ENCODE data around the gene CENPX.
A peak's percentile ranks its signal among the peaks of the same experiment; 100 is the strongest.

The CENPX gene

DNA sequence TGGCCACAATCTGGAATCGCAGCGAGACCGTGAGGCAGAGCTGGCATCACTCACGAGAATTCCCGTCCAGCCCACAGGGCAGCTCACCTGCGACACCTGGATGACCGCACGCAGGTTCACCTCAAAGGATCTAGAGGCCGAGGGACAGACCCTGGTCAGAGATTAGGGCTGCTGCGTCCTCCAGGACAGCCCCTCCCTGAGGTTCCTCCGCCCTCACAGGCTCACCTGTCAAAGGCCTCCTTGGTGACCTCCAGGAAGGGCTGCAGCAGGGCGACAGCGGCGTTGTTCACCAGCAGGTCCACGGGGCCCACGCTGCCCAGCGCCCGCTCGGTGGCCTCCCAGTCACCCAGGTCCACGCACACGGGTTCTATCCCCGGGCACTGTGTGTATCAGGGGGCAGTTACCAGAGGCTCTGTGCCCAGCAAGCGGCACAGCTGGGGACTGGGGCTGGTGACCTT is 14.0 kb upstream of the CENPX start:
- H3K27ac ChIP-seq = peak overlapping the region; percentile 97
- no peak for TF ChIP-seq ZFX (IDR thresholded peaks at IDR 0.05; ENCODE audit: borderline replicate concordance)
- TF ChIP-seq, protein P1, sequence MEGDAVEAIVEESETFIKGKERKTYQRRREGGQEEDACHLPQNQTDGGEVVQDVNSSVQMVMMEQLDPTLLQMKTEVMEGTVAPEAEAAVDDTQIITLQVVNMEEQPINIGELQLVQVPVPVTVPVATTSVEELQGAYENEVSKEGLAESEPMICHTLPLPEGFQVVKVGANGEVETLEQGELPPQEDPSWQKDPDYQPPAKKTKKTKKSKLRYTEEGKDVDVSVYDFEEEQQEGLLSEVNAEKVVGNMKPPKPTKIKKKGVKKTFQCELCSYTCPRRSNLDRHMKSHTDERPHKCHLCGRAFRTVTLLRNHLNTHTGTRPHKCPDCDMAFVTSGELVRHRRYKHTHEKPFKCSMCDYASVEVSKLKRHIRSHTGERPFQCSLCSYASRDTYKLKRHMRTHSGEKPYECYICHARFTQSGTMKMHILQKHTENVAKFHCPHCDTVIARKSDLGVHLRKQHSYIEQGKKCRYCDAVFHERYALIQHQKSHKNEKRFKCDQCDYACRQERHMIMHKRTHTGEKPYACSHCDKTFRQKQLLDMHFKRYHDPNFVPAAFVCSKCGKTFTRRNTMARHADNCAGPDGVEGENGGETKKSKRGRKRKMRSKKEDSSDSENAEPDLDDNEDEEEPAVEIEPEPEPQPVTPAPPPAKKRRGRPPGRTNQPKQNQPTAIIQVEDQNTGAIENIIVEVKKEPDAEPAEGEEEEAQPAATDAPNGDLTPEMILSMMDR (IDR thresholded peaks at IDR 0.05) = no peak

DNA sequence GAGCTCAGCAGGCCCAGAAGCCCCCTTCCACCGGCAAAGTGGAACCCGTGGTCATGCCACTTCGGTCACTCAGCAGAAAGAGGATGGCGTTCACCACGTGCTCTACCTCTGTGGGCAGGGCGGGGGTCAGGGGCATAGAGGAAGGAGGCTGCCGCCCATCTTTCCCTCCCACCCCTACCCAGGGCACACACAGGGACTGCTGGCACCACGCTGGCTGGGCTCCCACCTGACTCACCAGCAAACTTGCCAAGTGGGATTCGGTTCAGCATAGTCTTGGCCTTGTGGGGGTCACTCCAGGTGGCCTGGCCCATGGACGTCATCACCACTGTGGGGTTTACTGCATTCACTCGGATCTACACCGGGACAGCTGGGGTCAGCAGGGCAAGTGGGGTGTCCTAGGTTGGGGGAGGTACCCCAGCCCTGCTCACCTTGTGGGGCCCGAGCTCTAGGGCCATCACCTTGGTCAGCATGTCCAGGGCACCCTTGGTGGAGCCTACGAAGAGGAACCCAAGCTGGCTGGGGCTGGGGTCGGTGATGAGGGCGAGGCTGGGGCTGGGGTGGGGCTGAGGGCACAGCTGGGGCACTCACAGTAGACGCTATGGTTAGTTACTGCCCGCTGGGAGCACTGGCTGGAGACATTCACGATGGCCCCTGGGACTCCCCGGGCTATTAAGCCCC is 13.4 kb upstream of the CENPX start:
- H3K27ac ChIP-seq = peak overlapping the region; percentile 97
- TF ChIP-seq, protein P1 (IDR thresholded peaks at IDR 0.05) = no peak
- TF ChIP-seq ZFX (IDR thresholded peaks at IDR 0.05; ENCODE audit: borderline replicate concordance) = no peak

DNA sequence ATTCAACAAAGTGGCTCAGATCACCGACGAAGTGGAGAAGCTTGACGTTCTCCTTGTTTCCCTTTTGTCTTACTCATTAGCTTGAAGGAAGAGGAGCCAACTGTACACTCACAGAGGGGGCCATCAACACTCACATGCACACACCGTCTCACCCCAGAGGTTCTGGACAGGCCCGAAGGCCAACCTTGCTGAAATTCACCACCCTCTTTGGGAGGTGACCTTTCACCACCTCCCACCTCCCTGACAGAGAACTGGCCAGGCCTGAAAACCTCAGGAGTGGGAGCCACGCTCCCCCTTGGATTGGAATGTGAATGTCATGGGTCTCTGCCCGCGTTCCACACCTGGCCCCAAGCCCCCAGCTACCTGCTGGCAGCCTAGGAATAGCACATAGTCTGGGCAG is 12.8 kb upstream of the CENPX start:
- TF ChIP-seq, protein P1 (IDR thresholded peaks at IDR 0.05) = no peak
- TF ChIP-seq ZFX (IDR thresholded peaks at IDR 0.05; ENCODE audit: borderline replicate concordance) = no peak
- peak overlapping the region; percentile 97 for H3K27ac ChIP-seq

DNA sequence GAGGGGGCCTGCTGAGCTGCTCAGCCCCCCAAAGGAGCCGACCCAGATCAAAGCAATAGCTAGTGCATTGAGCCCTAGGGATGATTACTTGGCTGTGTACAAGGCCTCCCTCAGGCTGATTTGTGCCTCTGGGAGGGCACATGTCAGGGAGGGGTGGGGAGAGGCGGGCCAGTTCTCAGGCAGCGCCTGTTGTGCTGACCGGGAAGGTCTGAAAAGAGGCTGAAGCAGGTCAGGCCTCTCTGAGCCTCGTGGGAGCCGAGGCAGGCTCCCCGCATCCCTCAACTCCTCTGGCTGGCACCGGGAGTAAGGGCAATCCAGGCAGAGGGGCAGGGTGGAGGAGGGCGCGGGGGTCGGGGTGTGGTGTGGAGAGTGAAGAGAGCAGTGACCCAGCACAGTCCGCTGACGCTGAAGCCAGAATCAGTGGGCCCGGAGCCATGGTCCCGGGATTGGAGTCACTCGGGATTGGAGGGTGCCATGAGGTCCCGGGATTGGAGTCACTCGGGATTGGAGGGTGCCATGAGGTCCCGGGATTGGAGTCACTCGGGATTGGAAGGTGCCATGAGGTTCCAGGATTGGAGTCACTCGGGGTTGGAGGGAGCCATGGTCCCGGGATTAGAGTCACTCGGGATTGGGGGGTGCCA is 11.8 kb upstream of the CENPX start:
- TF ChIP-seq, protein P1 (IDR thresholded peaks at IDR 0.05) = no peak
- no peak for TF ChIP-seq ZFX (IDR thresholded peaks at IDR 0.05; ENCODE audit: borderline replicate concordance)

DNA sequence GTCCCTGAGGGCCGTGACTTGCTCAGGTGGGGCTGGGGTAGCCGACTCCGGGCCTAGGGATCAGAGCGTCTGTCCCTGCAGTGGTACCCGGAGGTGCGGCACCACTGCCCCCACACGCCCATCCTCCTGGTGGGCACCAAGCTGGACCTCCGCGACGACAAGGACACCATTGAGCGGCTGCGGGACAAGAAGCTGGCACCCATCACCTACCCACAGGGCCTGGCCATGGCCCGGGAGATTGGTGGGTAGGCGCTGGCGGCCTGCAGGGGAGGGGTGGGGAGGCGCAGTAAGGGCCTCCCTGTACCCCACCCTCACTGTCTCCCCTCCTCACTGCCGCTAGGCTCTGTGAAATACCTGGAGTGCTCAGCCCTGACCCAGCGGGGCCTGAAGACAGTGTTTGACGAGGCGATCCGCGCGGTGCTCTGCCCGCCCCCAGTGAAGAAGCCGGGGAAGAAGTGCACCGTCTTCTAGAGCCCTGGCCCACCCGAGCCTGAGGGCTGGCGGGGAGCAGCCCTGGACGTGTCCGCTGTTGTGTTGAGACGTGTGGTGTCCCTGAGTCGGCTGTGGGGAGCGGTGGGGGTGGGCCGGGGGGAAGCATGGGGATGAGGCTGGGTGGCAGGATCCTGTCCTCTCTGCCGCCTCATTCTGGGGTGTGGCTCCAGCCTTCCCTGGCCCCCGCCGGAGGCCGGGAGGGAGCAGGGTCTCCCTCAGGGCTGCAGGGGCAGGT is 10.8 kb upstream of the CENPX start:
- TF ChIP-seq ZFX (IDR thresholded peaks at IDR 0.05; ENCODE audit: borderline replicate concordance) = no peak
- TF ChIP-seq, protein P1 (IDR thresholded peaks at IDR 0.05) = no peak
- peak overlapping the region; percentile 97; the same call in 1 of the 2 replicates for H3K27ac ChIP-seq

More for the DNA sequence above, 11.8 kb upstream of the CENPX start:
- peak overlapping the region; percentile 97 for H3K27ac ChIP-seq

DNA sequence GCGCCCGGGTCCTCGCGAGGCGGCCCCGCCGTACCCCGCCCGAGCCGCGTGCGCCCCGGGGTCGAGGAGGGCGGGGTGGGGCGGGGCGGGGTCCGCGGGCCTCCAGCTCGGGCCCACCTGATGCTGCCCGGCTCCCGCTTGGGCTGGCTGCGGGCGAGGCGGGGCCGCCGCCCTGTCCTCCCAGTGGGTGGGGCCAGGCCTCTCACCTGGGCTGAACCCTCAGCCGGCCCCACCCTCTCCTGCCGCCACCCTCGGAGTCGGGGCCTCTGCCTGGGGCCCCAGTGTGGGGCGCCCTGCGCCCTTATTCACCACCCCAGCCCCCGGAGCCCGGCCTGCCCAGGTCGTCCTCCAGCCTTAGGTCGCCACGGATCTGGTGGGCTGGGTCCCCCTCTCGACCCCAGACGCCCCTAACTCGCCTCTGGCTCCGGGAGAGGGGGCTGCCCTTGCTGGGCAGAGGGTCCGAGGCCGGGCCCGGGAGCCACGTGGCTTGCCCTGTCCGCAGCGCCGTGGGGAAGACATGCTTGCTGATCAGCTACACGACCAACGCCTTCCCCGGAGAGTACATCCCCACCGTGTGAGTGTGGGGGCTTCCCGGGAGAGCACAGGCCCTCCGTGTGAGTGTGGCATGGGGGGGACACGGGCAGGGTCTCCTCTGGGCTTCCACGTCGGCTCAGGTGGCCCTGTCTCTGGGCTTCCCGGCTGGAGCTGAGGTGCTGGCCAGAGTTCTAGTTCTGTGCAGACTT is 9.4 kb upstream of the CENPX start:
- peak overlapping the region; percentile 97 for H3K27ac ChIP-seq
- no peak for TF ChIP-seq ZFX (IDR thresholded peaks at IDR 0.05; ENCODE audit: borderline replicate concordance)
- TF ChIP-seq, protein P1 (IDR thresholded peaks at IDR 0.05) = no peak

All from 22Rv1 (cell line).